Smooth muscle cell of the brain vasculature (primary cell): ENCODE measurements around the gene MCM8.

Experiments used
- DNase-seq: peaks from one replicate; pipeline ENCODE4 v3.0.0-alpha.2; 2012; ENCODE audit warnings: low read depth, low spot score

MCM8 gene

GRCh38 chr20:5950271-5951031, at the start of gene MCM8, which contains the start of gene TRMT6:
Gene MCM8, plus strand, starts transcription at chr20:5950652. Its CDS starts 1,364 bp downstream, at chr20:5952016.
Gene TRMT6, minus strand, starts transcription at chr20:5950533. Its CDS starts 128 bp downstream, at chr20:5950405.
- DNase-seq = peak; percentile 85

- DNase-seq = no peak
Observed at GRCh38 chr20:5900908-5901307, 49.5 kb upstream of the MCM8 start.

DNA sequence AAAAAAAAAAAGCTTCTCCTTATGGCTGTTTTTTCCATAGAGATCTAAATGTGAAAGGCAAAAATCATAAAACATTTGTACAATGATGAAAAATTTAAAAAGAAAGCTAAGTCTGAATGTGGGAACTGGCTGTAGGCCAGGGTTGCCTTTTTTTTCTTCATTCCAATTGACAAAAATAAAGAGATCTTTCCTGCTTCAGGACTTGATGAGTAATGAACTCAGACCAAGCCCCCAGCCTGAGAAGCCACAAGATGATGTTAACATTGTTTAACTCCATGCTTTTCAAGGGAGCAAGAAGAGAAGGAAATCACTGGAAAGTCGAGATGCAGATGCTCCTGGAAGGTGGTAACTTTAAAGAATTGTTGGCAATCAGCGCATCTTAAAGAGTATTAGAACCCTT, 41.5 kb upstream of the MCM8 start:
- no peak for DNase-seq

- DNase-seq = no peak
Observed at GRCh38 chr20:5910186-5910585, 40.3 kb upstream of the MCM8 start.

- no peak for DNase-seq
Observed at GRCh38 chr20:5913166-5913565, 37.3 kb upstream of the MCM8 start.

DNA sequence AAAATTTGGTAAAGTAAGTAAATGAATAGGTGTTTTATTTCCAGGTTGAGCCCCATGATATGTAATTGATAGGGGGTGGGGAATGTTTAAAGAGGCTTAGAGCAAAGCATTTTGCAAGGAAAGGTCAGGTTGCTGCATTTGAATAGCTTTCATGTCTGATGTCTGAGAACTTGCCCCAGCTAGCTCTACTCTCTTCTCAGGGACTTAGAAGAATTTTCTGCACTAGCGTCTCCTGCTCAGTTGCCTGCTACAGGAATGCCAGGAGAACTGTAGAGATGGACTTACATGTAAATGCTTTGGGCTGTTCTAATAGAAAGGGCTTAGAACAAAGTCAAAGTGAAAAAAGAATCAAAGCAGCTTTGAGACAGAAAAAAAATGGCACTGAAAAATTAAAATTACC, 35.6 kb upstream of the MCM8 start:
- DNase-seq = no peak

DNA sequence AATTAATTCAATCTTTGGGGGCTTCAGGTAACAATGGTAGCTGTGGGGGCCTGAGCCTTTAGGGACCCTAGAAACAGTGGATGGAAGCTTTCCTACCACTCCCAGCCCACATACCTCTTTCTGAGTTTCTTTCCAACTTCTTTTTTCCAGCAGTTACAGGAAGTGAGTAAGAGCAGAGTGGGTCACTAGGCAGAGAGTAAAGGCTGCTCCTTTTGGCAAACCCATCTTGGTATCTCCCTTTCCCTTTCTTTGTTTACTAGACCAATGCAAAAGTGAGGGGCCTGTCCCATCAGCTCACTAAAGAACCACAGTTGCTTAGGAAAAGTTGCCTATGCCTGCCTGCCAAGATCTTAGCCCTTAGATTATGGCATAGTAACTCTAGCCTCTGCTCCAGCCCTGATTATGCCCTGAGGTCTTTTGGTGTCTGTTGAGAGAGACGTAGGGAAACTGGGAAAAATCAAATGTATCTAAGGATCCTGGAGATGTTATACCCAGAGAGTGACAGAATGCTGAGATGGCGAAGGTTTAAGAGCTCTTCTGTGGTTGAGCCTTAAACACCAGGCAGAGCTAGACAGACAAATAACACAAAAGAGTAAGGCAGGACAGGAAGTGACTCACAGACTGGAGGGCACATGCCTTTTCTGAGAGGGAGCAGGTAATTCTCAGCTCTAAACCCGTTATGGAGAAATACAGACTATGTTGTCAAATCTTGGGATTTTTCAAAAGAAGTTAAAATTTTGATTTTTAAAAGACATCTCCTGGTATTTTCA, 31.4 kb upstream of the MCM8 start:
- DNase-seq = no peak

DNA sequence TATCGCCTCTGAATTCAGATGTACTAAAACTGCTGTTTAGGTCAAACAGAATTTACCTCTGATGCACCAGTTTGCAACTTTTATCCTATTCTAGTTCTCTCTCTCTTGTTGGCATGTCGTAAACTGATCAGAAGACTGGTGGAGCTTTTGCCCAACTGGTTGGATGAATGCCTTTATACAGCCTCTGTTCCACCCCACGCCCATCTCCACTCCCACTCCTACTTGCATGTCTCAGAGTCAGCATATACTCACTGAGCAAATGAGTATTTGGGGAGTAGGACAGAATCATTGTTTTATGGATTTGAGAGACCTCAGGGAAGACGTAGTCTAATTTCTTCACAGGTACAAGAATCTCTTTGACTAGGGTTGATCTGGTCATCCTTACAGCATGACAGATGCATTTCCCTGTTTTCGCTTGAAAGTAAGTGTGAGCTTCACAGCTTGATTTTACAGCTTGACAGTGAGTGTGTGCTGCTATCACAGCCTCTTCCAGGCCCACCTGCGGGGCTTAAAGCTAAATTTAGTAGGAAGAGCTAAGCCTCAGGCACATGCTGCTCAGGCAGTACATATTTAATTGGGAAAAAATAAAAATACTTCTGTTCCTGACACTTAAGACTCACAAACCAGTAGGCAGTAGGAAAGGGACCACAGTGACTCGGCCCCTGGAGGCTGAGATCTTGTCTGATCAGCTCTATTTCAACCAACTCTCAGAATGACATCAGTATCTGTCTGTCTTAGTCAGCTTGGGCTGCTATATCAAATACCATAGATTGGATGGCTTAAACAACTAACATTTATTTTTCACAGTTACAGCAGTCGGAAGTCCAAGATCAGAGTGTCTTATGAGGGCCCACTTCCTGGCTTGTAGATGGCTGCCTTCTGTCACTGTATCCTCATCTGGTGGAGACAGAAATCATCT, 30.6 kb upstream of the MCM8 start:
- DNase-seq = no peak

GRCh38 chr20:5920581-5920980, 29.9 kb upstream of the MCM8 start:
- no peak for DNase-seq

GRCh38 chr20:5923493-5923892, 27.0 kb upstream of the MCM8 start:
- no peak for DNase-seq

- no peak for DNase-seq
Observed at GRCh38 chr20:5925551-5925950, 24.9 kb upstream of the MCM8 start.

GRCh38 chr20:5927749-5928462, 22.5 kb upstream of the MCM8 start:
- DNase-seq = no peak

- DNase-seq = no peak
Observed at GRCh38 chr20:5928836-5929715, 21.4 kb upstream of the MCM8 start.

- no peak for DNase-seq
Observed at GRCh38 chr20:5931411-5931810, 19.0 kb upstream of the MCM8 start.

DNA sequence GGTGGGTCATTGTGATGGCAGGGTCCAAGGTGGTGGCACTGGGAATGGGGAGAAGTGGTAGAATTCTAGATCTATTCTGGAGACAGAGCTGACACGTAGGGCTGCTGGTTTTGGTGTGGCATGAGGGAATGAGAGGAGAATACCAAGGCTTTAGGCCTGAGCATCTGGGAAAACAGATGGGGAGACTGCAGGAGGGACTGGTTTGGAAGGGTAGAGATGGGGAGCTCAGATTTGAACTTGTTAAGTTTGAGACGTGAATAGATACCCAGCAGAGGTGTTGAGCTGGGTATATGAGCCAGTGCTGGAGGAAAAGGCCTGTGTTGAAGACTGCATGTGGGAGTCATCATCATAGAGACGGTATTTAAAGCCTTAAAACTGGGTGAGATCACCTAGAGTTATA, 17.7 kb upstream of the MCM8 start:
- no peak for DNase-seq

GRCh38 chr20:5933802-5934436, 16.5 kb upstream of the MCM8 start:
- no peak for DNase-seq

GRCh38 chr20:5935384-5935783, 15.1 kb upstream of the MCM8 start:
- no peak for DNase-seq

DNA sequence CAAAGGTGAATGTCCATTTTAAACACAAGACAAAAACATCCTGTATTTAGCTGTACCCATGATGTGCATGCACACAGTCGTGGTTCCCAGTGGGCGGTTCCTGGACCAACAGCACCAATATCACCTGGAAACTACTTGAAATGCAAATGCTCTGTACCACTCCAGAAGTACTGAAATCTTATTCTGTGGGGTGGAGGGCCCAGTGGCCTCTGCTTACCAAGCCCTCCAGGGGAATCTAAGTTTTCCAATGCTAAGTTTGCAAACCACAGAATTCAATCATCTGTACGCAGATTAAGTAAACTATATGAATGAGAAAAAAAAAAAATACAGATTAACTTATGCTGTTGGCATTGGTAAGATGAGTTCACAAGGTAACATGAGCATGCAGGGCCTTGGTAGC, 14.2 kb upstream of the MCM8 start:
- no peak for DNase-seq

DNA sequence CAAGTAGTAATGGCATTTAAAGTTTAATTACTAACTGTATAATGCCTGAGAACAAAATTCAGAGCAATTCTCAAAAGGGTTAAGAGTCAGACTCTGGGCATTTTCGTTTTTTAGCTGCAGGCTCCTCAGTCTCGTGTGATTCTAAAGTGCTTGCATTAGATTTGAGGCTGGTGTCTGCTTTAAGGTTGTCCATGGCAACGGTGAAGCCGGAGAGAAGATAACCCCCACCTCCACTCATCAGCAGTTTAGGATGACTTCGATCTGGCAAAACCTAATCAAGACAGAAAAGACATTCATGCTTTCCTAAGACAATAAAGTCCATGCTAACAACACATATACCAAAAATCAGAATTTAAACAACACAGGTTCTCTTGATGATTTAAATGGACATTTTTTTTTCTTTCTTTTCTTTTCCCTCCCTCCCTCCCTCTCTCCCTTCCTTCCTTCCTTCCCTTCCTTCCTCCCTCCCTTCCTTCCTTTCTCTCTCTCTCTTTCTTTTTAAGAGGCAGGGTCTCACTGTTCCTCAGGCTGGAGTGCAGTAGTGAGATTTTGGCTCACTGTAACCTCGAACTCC, 11.9 kb upstream of the MCM8 start:
- no peak for DNase-seq
